Inferior parietal cortex (tissue), 1 donor: ENCODE results near the gene WNT1.

Experiments used
- DNase-seq: peaks from one replicate; pipeline ENCODE4 v3.0.0-alpha.2; 2016; ENCODE audit errors: extremely low spot score

Gene WNT1

GRCh38 chr12:48961331-48961730, 16.8 kb upstream of the WNT1 start:
- no peak for DNase-seq

- no peak for DNase-seq
Observed at GRCh38 chr12:48961801-48962200, 16.3 kb upstream of the WNT1 start.

GRCh38 chr12:48965298-48965838, 12.8 kb upstream of the WNT1 start:
- no peak for DNase-seq

GRCh38 chr12:48966177-48966895, 11.8 kb upstream of the WNT1 start:
- no peak for DNase-seq

GRCh38 chr12:48967991-48968390, 10.1 kb upstream of the WNT1 start:
- no peak for DNase-seq

GRCh38 chr12:48968467-48968866, 9.7 kb upstream of the WNT1 start:
- DNase-seq, result no peak

GRCh38 chr12:48969160-48969771, 8.9 kb upstream of the WNT1 start:
- no peak for DNase-seq

- DNase-seq, result no peak
Observed at GRCh38 chr12:48969833-48970701, 8.1 kb upstream of the WNT1 start.

- no peak for DNase-seq
Observed at GRCh38 chr12:48970702-48971334, 7.3 kb upstream of the WNT1 start.

- DNase-seq, result no peak
Observed at GRCh38 chr12:48972213-48972951, 5.7 kb upstream of the WNT1 start.

GRCh38 chr12:48972952-48973483, 5.1 kb upstream of the WNT1 start:
- DNase-seq, result no peak

- no peak for DNase-seq
Observed at GRCh38 chr12:48973531-48973930, 4.6 kb upstream of the WNT1 start.

- no peak for DNase-seq
Observed at GRCh38 chr12:48973941-48974673, 4.0 kb upstream of the WNT1 start.

- no peak for DNase-seq
Observed at GRCh38 chr12:48977290-48978281, 536 bp upstream of the WNT1 start.

- no peak for DNase-seq
Observed at GRCh38 chr12:48978741-48979601, 849 bp downstream of the WNT1 start.

- no peak for DNase-seq
Observed at GRCh38 chr12:48979602-48980388, 1.7 kb downstream of the WNT1 start.

- DNase-seq, result no peak
Observed at GRCh38 chr12:48980389-48980952, 2.3 kb downstream of the WNT1 start.
